PC-9 (cell line): ENCODE results near the gene DHRSX.

Source experiments
- EZH2 ChIP-seq: fragments of 200-600 bp; sonication (generic); IDR thresholded peaks from 2 replicates; pipeline ENCODE4 v1.8.0; 2017; ENCODE audit warnings: antibody characterized with exemption, low read depth
- TF ChIP-seq, protein P1 (sequence below): fragments of 200-600 bp; sonication (generic); conservative IDR thresholded peaks from 2 replicates; pipeline ENCODE4 v1.6.1; 2017; ENCODE audit warnings: mixed run types, antibody characterized with exemption, mild to moderate bottlenecking, moderate library complexity

DNA sequence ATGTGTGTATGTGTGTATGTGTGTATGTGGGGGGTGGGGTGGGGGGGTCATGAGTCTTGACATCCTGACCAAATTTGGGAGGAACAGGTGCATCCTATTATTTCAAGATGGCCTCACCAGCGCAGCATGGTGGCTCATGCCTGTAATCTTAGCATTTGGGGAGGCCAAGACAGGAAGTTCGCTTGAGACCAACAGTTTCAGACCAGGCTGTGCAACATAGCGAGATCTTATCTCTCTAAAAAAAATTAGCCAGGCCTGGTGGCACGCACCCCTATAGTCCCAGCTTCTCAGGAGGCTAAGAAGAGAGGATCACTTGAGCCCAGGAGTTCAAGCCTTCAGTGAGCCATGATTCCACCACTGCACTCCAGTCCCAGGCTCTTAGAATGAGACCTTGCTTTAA is 47.0 kb upstream of the DHRSX start:
- TF ChIP-seq, protein P1, sequence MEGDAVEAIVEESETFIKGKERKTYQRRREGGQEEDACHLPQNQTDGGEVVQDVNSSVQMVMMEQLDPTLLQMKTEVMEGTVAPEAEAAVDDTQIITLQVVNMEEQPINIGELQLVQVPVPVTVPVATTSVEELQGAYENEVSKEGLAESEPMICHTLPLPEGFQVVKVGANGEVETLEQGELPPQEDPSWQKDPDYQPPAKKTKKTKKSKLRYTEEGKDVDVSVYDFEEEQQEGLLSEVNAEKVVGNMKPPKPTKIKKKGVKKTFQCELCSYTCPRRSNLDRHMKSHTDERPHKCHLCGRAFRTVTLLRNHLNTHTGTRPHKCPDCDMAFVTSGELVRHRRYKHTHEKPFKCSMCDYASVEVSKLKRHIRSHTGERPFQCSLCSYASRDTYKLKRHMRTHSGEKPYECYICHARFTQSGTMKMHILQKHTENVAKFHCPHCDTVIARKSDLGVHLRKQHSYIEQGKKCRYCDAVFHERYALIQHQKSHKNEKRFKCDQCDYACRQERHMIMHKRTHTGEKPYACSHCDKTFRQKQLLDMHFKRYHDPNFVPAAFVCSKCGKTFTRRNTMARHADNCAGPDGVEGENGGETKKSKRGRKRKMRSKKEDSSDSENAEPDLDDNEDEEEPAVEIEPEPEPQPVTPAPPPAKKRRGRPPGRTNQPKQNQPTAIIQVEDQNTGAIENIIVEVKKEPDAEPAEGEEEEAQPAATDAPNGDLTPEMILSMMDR: no peak
- TF ChIP-seq EZH2: no peak
